BLaER1 treated with 17β-estradiol and CSF1 and Interleukin-3, amounts not matched to agents 10 nM and 100 nM (cell line): ENCODE measurements around the gene MAGEB16.
A peak's percentile ranks its signal among the peaks of the same experiment; 100 is the strongest.

Experiments used
- H3K27ac ChIP-seq, 11 experiments: shearing (Covaris generic); formaldehyde crosslinking; 2 replicates each; pipeline ENCODE4 v1.8.1; 2022
- H3K27me3 ChIP-seq, 11 experiments: shearing (Covaris generic); formaldehyde crosslinking; 2 replicates each; pipeline ENCODE4 v1.8.1; 2022
- H3K36me3 ChIP-seq, 11 experiments: shearing (Covaris generic); formaldehyde crosslinking; 2 replicates each; pipeline ENCODE4 v1.8.1; 2022
- H3K4me1 ChIP-seq, 10 experiments: shearing (Covaris generic); formaldehyde crosslinking; 2 replicates each; pipeline ENCODE4 v1.8.1; 2022
- H3K4me2 ChIP-seq, 11 experiments: shearing (Covaris generic); formaldehyde crosslinking; 2 replicates each; pipeline ENCODE4 v1.8.1; 2022
- H3K4me3 ChIP-seq, 10 experiments: shearing (Covaris generic); formaldehyde crosslinking; 2 replicates each; pipeline ENCODE4 v1.8.1; 2022
- H3K9ac ChIP-seq, 11 experiments: shearing (Covaris generic); formaldehyde crosslinking; 2 replicates each; pipeline ENCODE4 v1.8.1; 2022
- H3K9me3 ChIP-seq, 11 experiments: shearing (Covaris generic); formaldehyde crosslinking; replicated peaks in 1 of 11; 2 replicates each; pipeline ENCODE4 v1.8.1; 2022
- H4K20me1 ChIP-seq, 11 experiments: shearing (Covaris generic); formaldehyde crosslinking; 2 replicates each; pipeline ENCODE4 v1.8.1; 2022
- Cebpa-rat ChIP-seq, 11 experiments: shearing (Covaris generic); IDR thresholded peaks; 2 replicates each; pipeline ENCODE4 v1.8.1; 2022

The MAGEB16 gene

GRCh38 chrX:35829501-35829900, 31.4 kb downstream of the MAGEB16 start:
- H3K4me3 ChIP-seq: no peak overlapping the region
- no peaks in the 10 kb centered on the region for H3K4me1 ChIP-seq
- no peak overlapping the region for H3K27ac ChIP-seq
- no peak overlapping the region for H3K4me2 ChIP-seq
- no peak overlapping the region for H3K9ac ChIP-seq
- peaks cover 53 to 98% (median 93%) of the 10 kb centered on the region in 11 experiments for H3K27me3 ChIP-seq
- H4K20me1 ChIP-seq: no peaks in the 10 kb centered on the region
- H3K36me3 ChIP-seq: no peaks in the 10 kb centered on the region
- no peak for TF ChIP-seq Cebpa-rat (IDR thresholded peaks at IDR 0.05)
- peaks cover 0 to 10% (median 0%) of the 10 kb centered on the region in 11 experiments; a peak in 3 of 22 replicates for H3K9me3 ChIP-seq

- H3K27ac ChIP-seq: peak overlapping the region in 6 of 11 experiments; percentile 32 to 76 (median 71); a peak in 9 of 22 replicates
- no peaks in the 10 kb centered on the region for H3K36me3 ChIP-seq
- no peaks in the 10 kb centered on the region for H4K20me1 ChIP-seq
- H3K4me3 ChIP-seq: no peak overlapping the region
- H3K4me1 ChIP-seq: peaks cover 4 to 34% (median 13%) of the 10 kb centered on the region in 10 experiments; a peak in 16 of 20 replicates
- peaks cover 11 to 18% (median 12%) of the 10 kb centered on the region in 11 experiments for H3K9me3 ChIP-seq
- H3K4me2 ChIP-seq: peak overlapping the region in 6 of 11 experiments; percentile 51 to 72 (median 60); a peak in 11 of 22 replicates
- no peak for TF ChIP-seq Cebpa-rat (IDR thresholded peaks at IDR 0.05)
- no peak overlapping the region for H3K9ac ChIP-seq
- peaks cover 41 to 98% (median 91%) of the 10 kb centered on the region in 11 experiments for H3K27me3 ChIP-seq
Observed at GRCh38 chrX:35841872-35842271, 43.7 kb downstream of the MAGEB16 start.

DNA sequence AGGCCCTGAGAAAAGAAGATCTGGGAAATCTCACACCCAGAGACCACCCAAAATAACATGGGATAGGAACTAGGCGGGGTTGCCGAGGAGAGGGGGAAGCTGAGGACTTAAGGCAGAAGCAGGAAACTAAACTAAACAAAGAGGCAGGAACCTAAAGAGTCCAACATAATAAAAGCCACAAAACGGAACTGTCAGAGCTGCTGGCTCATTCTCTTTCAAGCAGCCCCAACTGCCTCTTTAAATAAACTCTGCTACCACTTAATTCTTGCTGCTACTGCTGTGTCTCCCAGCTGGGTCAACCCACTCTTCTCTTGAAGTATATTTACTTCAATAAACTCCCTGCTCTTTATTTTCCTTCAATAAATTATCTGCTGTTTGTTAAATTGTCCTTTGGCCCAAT, 44.5 kb downstream of the MAGEB16 start:
- H3K4me3 ChIP-seq: no peak overlapping the region; a peak in 1 of 20 replicates
- H3K36me3 ChIP-seq: no peaks in the 10 kb centered on the region
- H3K4me2 ChIP-seq: peak overlapping the region; percentile 21 to 72 (median 51); a peak in 21 of 22 replicates
- peak overlapping the region in 10 of 11 experiments; percentile 34 to 76 (median 69); a peak in 20 of 22 replicates for H3K27ac ChIP-seq
- H4K20me1 ChIP-seq: no peaks in the 10 kb centered on the region
- peaks cover 4 to 34% (median 13%) of the 10 kb centered on the region in 10 experiments; a peak in 16 of 20 replicates for H3K4me1 ChIP-seq
- peak overlapping the region in 5 of 11 experiments; percentile 18 to 54 (median 52); a peak in 4 of 22 replicates for H3K9ac ChIP-seq
- H3K27me3 ChIP-seq: peaks cover 41 to 98% (median 91%) of the 10 kb centered on the region in 11 experiments
- TF ChIP-seq Cebpa-rat (IDR thresholded peaks at IDR 0.05): no peak
- peaks cover 9 to 18% (median 11%) of the 10 kb centered on the region in 11 experiments for H3K9me3 ChIP-seq

DNA sequence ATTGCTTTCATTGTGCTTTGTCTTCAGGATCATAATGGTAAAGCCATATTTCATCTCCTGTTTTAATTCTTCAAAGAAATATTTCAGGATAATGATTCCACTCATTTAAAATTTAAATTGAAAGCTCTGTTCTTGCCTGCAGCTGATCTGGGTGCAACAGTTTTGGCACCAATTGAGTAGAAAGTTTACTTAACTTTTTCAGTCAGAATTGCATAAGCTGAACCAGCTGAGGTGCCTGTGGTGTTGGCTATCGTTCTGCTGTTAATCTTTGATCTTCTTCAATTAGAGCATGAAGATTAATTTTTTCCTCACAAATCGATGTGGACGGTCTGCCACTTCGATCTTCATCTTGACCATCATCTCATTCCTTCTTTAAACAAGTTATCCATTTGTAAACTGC, 49.6 kb downstream of the MAGEB16 start:
- no peaks in the 10 kb centered on the region for H4K20me1 ChIP-seq
- no peaks in the 10 kb centered on the region for H3K36me3 ChIP-seq
- H3K4me1 ChIP-seq: peaks cover 2 to 10% (median 6%) of the 10 kb centered on the region in 10 experiments; a peak in 13 of 20 replicates
- H3K27ac ChIP-seq: no peak overlapping the region
- H3K9me3 ChIP-seq: peaks cover 0 to 6% (median 0%) of the 10 kb centered on the region in 11 experiments; a peak in 4 of 22 replicates
- H3K9ac ChIP-seq: no peak overlapping the region
- no peak overlapping the region for H3K4me2 ChIP-seq
- H3K4me3 ChIP-seq: no peak overlapping the region
- peaks cover 65 to 98% (median 90%) of the 10 kb centered on the region in 11 experiments for H3K27me3 ChIP-seq
- TF ChIP-seq Cebpa-rat (IDR thresholded peaks at IDR 0.05): no peak
